GM23248 (cell line): ENCODE data around the gene FAM110A. TPM values are rescaled to one million over a fixed set of nuclear protein-coding genes. Genes with fewer than 3 reads are reported as not detected.

Experiments used
- DNase-seq: peaks from one replicate; pipeline ENCODE4 v3.0.0-alpha.2; 2015
- H2AFZ ChIP-seq: fragments of 200-600 bp; sonication (generic); 2 replicates; pipeline ENCODE4 v1.6.1; 2016; ENCODE audit warnings: antibody characterized with exemption
- H3F3A ChIP-seq: fragments of 200-600 bp; sonication (generic); 2 replicates; pipeline ENCODE4 v1.6.1; 2016; ENCODE audit warnings: mild to moderate bottlenecking, antibody characterized with exemption, mixed run types; ENCODE audit not compliant: insufficient read depth
- H3K27ac ChIP-seq: fragments of 200-600 bp; sonication (generic); 2 replicates; pipeline ENCODE4 v1.5.1; 2016; ENCODE audit warnings: mild to moderate bottlenecking
- H3K27me3 ChIP-seq: fragments of 200-600 bp; sonication (generic); replicated peaks from 2 replicates; pipeline ENCODE4 v1.6.1; 2016; ENCODE audit warnings: mild to moderate bottlenecking; ENCODE audit not compliant: insufficient read depth
- H3K36me3 ChIP-seq: fragments of 200-600 bp; sonication (generic); 2 replicates; pipeline ENCODE4 v1.6.1; 2016; ENCODE audit warnings: low read depth, mild to moderate bottlenecking
- H3K4me1 ChIP-seq: fragments of 200-600 bp; sonication (generic); 2 replicates; pipeline ENCODE4 v1.6.1; 2016; ENCODE audit warnings: mild to moderate bottlenecking; ENCODE audit not compliant: insufficient read depth
- H3K4me2 ChIP-seq: fragments of 200-600 bp; sonication (generic); one replicate; pipeline ENCODE4 v1.6.1; 2016; ENCODE audit warnings: mild to moderate bottlenecking; ENCODE audit not compliant: unreplicated experiment
- H3K4me3 ChIP-seq: fragments of 200-600 bp; sonication (generic); 2 replicates; pipeline ENCODE4 v1.5.1; 2016; ENCODE audit warnings: mild to moderate bottlenecking
- H3K79me2 ChIP-seq: fragments of 200-600 bp; sonication (generic); 2 replicates; pipeline ENCODE4 v1.6.1; 2016; ENCODE audit warnings: mild to moderate bottlenecking; ENCODE audit not compliant: insufficient read depth
- H3K9ac ChIP-seq: fragments of 200-600 bp; sonication (generic); 2 replicates; pipeline ENCODE4 v1.6.1; 2016; ENCODE audit warnings: mild to moderate bottlenecking
- H3K9me2 ChIP-seq: fragments of 200-600 bp; sonication (generic); 2 replicates; pipeline ENCODE4 v1.6.1; 2016; ENCODE audit warnings: mixed run types, mild to moderate bottlenecking, moderate library complexity; ENCODE audit not compliant: insufficient read depth
- H3K9me3 ChIP-seq: fragments of 200-600 bp; sonication (generic); one replicate; pipeline ENCODE4 v1.6.1; 2017; ENCODE audit warnings: low read depth
- H4K20me1 ChIP-seq: fragments of 200-600 bp; sonication (generic); 2 replicates; pipeline ENCODE4 v1.6.0; 2016; ENCODE audit not compliant: insufficient read depth
- EZH2 ChIP-seq: fragments of 200-600 bp; sonication (generic); IDR thresholded peaks from 2 replicates; pipeline ENCODE4 v1.6.1; 2018; ENCODE audit warnings: antibody characterized with exemption, mild to moderate bottlenecking; ENCODE audit not compliant: insufficient read depth, poor library complexity, severe bottlenecking
- EZH2phosphoT487 ChIP-seq: fragments of 200-600 bp; sonication (generic); IDR thresholded peaks from 2 replicates; pipeline ENCODE4 v1.6.1; 2018; ENCODE audit warnings: antibody characterized with exemption, moderate library complexity, mild to moderate bottlenecking, low read depth; ENCODE audit not compliant: insufficient read depth
- WGBS, 2 experiments: methylation state at CpG; one replicate each; pipeline ENCODE4 v1.1.6; 2015 to 2017; ENCODE audit warnings: low lambda C conversion rate in 2 of 2, low coverage in 1 of 2; ENCODE audit errors: missing lambda C conversion rate in 2 of 2; 5-methylcytosine and 5-hydroxymethylcytosine counted together
- in situ Hi-C: fragments of 300-500 bp; cut with MboI; formaldehyde crosslinking; loops from 2 replicates; pipeline ENCODE4 v1.15.0; 2020
- polyA plus RNA-seq: library from polyadenylated mRNA; unstranded; fragments of >200 nt; fragmentation: Nextera tagmentation; extraction: Ambion mirVana; gene quantifications from 2 replicates; pipeline ENCODE4 v1.2.1, GENCODE V29; 2016
- total RNA-seq: library from RNA; depleted of rRNA; stranded (reverse); fragments of >200 nt; shearing (Covaris generic); gene quantifications from 2 replicates; pipeline ENCODE4 v1.2.3, GENCODE V29; 2014

FAM110A gene
- total and polyA plus RNA-seq, 2 experiments from 2014 or later, result 2.6 to 3.8 TPM

- H3K9me2 ChIP-seq, result no peaks in the 10 kb centered on the region
- no peak for DNase-seq
- H2AFZ ChIP-seq, result peak overlapping the region; percentile 70
- no peaks in the 10 kb centered on the region for H3K9me3 ChIP-seq
- H3K36me3 ChIP-seq, result no peaks in the 10 kb centered on the region
- TF ChIP-seq EZH2phosphoT487, result no peak
- TF ChIP-seq EZH2, result no peak
- peak overlapping the region; percentile 62 for H3K4me2 ChIP-seq
- 0 out of 2 replicates have a peak, but pooled peaks cover 5% of the 10 kb centered on the region for H3K4me1 ChIP-seq
- in situ Hi-C loops, result no loop called here
- no peaks in the 10 kb centered on the region for H4K20me1 ChIP-seq
- H3K27ac ChIP-seq, result no peak overlapping the region
- H3K9ac ChIP-seq, result peak overlapping the region; percentile 61
- peak overlapping the region; percentile 72 for H3K4me3 ChIP-seq
- no peaks in the 10 kb centered on the region for H3K27me3 ChIP-seq
- H3K79me2 ChIP-seq, result peaks cover 54% of the 10 kb centered on the region
- H3F3A ChIP-seq, result no peaks in the 10 kb centered on the region; the same call in 1 of the 2 replicates
- WGBS, 2 experiments, result 47 to 49% methylated on average over 54 to 62 of the region's 62 CpGs
Measured at GRCh38 chr20:841568-842546, 8.3 kb downstream of the FAM110A start.

DNA sequence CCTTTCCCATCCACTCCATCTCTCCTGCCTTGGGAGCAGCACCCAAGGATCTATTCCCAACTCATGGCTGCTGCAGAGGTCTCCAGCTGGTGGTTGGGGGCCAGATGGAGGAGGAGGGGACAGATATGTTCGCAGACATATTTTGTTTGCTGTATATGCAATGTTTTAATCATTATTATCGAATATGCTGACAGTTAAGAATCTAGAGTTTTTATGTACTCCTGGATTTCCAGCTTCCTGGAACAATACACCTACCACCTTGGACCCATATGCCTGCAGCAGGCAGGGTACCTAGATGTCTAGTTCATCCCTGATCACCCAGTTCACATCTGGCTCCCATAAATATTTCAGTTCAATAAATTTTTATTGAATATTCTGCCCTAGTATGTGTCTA is 9.0 kb downstream of the FAM110A start:
- no peaks in the 10 kb centered on the region for H3K9me2 ChIP-seq
- 90 to 96% methylated on average over 2 of the region's 2 CpGs for WGBS, 2 experiments
- no peak overlapping the region for H3K4me2 ChIP-seq
- H3K27ac ChIP-seq, result no peak overlapping the region
- no peaks in the 10 kb centered on the region for H3K36me3 ChIP-seq
- no peak overlapping the region for H3K4me3 ChIP-seq
- H2AFZ ChIP-seq, result no peak overlapping the region
- no peaks in the 10 kb centered on the region for H3F3A ChIP-seq
- H3K9me3 ChIP-seq, result no peaks in the 10 kb centered on the region
- DNase-seq, result no peak
- H3K9ac ChIP-seq, result no peak overlapping the region
- peaks cover 47% of the 10 kb centered on the region for H3K79me2 ChIP-seq
- TF ChIP-seq EZH2 (no peak), EZH2phosphoT487 (no peak)
- H3K27me3 ChIP-seq, result no peaks in the 10 kb centered on the region
- in situ Hi-C loops, result no loop called here
- no peaks in the 10 kb centered on the region for H3K4me1 ChIP-seq
- no peaks in the 10 kb centered on the region for H4K20me1 ChIP-seq

- H3K9me3 ChIP-seq, result no peaks in the 10 kb centered on the region
- H3K27me3 ChIP-seq, result no peaks in the 10 kb centered on the region
- H4K20me1 ChIP-seq, result no peaks in the 10 kb centered on the region
- H3F3A ChIP-seq, result no peaks in the 10 kb centered on the region
- no peak for DNase-seq
- no peak overlapping the region for H3K9ac ChIP-seq
- H3K4me2 ChIP-seq, result no peak overlapping the region
- H3K36me3 ChIP-seq, result no peaks in the 10 kb centered on the region
- in situ Hi-C loops, result no loop called here
- peaks cover 33% of the 10 kb centered on the region for H3K79me2 ChIP-seq
- H3K4me3 ChIP-seq, result no peak overlapping the region
- TF ChIP-seq EZH2 (no peak), EZH2phosphoT487 (no peak)
- no peaks in the 10 kb centered on the region for H3K9me2 ChIP-seq
- H3K27ac ChIP-seq, result no peak overlapping the region
- 72 to 79% methylated on average over 9 of the region's 9 CpGs for WGBS, 2 experiments
- no peak overlapping the region for H2AFZ ChIP-seq
- H3K4me1 ChIP-seq, result no peaks in the 10 kb centered on the region
Measured at GRCh38 chr20:843912-844311, 10.4 kb downstream of the FAM110A start.

DNA sequence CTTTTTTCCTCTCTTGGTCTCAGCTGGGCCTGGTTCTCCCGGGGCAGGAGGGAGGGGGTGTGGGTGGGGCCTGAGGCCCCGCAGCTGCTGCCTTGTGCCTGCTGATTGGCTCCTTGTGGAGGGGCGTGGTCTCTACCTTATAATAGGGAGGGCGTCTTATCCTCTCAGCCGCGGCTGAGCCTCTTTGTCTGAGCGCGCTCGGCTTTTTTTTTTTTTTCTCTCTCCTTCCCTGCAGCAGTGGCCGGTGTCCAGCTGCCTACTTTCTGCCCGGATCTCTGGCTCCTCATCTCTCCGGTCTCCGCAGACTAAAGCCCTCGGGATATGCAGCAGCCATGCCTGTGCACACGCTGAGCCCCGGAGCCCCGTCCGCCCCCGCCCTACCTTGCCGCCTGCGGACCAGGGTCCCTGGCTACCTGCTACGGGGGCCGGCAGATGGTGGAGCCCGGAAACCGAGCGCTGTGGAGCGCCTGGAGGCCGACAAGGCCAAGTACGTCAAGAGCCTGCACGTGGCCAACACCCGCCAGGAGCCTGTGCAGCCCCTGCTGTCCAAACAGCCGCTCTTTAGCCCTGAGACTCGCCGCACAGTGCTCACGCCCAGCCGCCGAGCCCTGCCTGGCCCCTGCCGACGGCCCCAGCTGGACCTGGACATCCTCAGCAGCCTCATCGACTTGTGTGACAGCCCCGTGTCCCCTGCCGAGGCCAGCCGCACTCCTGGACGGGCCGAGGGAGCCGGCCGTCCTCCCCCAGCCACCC is 11.1 kb downstream of the FAM110A start:
- Histone ChIP-seq H3K4me3 (peak overlapping the region; percentile 63), H3K9me3 (no peaks in the 10 kb centered on the region), H4K20me1 (no peaks in the 10 kb centered on the region), H3K27me3 (no peaks in the 10 kb centered on the region), H3K79me2 (peaks cover 26% of the 10 kb centered on the region; the same call in 1 of the 2 replicates), H3K4me1 (no peaks in the 10 kb centered on the region), H3K36me3 (no peaks in the 10 kb centered on the region), H2AFZ (peak overlapping the region; percentile 58), H3K9ac (peak overlapping the region; percentile 34; the same call in 1 of the 2 replicates), H3K9me2 (no peaks in the 10 kb centered on the region), H3F3A (no peaks in the 10 kb centered on the region), H3K27ac (no peak overlapping the region), H3K4me2 (peak overlapping the region; percentile 37)
- DNase-seq, result peak; percentile 95
- in situ Hi-C loops, result no loop called here
- no peak for TF ChIP-seq EZH2phosphoT487
- no peak for TF ChIP-seq EZH2
- WGBS, 2 experiments, result 22 to 30% methylated on average over 26 to 36 of the region's 47 CpGs
